ENCODE measurements around the gene ANKRD17. TPM values are rescaled to one million over a fixed set of nuclear protein-coding genes. Genes with fewer than 3 reads are reported as not detected.

Gene ANKRD17
- total and polyA plus RNA-seq, 2 donors (not counting 3 experiments of a cell fraction or from before 2014, with no cell fraction given): 33.3 to 64.4 TPM

DNA sequence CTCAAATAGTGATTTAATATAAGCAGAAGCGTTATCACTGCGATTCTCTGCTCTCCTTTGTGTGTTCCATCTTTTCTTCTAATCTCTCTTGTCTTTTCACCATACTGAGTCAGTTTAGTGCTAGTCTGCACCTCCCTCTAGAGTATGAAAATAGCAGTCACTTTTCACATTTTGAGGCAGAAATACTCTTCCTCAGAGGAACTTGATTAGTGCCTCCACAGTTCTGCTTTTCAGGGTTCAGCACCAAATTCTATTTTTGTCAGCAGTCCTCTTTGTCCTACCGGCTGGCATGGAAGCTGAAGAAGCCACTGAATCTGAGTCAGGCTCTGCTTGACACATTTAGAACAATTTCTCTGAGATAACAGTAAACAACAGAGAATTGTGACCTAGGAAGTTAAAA is 49.7 kb upstream of the ANKRD17 start:
- Histone ChIP-seq H3K9me3 (replicated peaks; ENCODE audit: control insufficient read depth, insufficient read depth, low read length) (no peaks in the 10 kb centered on the region), H4K20me1 (replicated peaks; ENCODE audit: control insufficient read depth, extremely low read depth, insufficient read depth, low read length) (no peaks in the 10 kb centered on the region), H3K4me1 (ENCODE audit: control insufficient read depth, extremely low read depth, insufficient read depth, low read length) (peaks cover 2% of the 10 kb centered on the region), H3K79me2 (ENCODE audit: control insufficient read depth, insufficient read depth, low read length) (no peaks in the 10 kb centered on the region), H2AFZ (ENCODE audit: low read depth, low read length) (no peak overlapping the region), H3K27ac (ENCODE audit: insufficient read depth, low read depth, low read length) (no peak overlapping the region), H3K36me3 (ENCODE audit: control insufficient read depth in 2 of 2, extremely low read depth in 1 of 2, insufficient read depth in 2 of 2, low read length in 2 of 2) (no peaks in the 10 kb centered on the region), H3K4me2 (ENCODE audit: insufficient read depth, low read length) (no peak overlapping the region), H3K27me3 (ENCODE audit: control insufficient read depth in 2 of 2, insufficient read depth in 2 of 2, low read length in 2 of 2) (peaks cover 0 to 2% of the 10 kb centered on the region in 2 experiments), H3K9ac (replicated peaks; ENCODE audit: extremely low read depth, insufficient read depth, low read length) (no peak overlapping the region), H3K4me3 (replicated peaks in 1 of 3; ENCODE audit: insufficient read depth in 1 of 3, low read depth in 1 of 3, low read length in 3 of 3) (no peak overlapping the region), H3K9me1 (replicated peaks; ENCODE audit: control insufficient read depth, extremely low read depth, insufficient read depth, low read length) (no peaks in the 10 kb centered on the region)
- ChIA-PET POLR2A (no interaction called here), CTCF (interaction anchor here (1.7 to 2.8 kb wide), 3 partner anchors 138 to 826 kb away, joined by 5 to 12 read pairs (median 6); no protein-coding TSS in a partner anchor)
- dilution Hi-C loops (cut with MboI; ENCODE audit: extremely low pct_ligation_motif_present, low sequenced_read_pairs): no loop called here
- intact Hi-C loops (cut with micrococcal nuclease): no loop called here
- FAIRE-seq: no peak
- TF ChIP-seq POLR2AphosphoS5 (IDR thresholded peaks at IDR 0.05; ENCODE audit: insufficient read depth, low read depth, low read length) (no peak), JUN (IDR thresholded peaks at IDR 0.05; ENCODE audit: borderline replicate concordance, insufficient read depth, insufficient read length, low read depth) (no peak), POLR2A (IDR thresholded peaks at IDR 0.05; ENCODE audit: low read depth, low read length) (no peak), GATA2 (IDR thresholded peaks at IDR 0.05; ENCODE audit: insufficient read depth, insufficient read length, low read depth, low read length) (no peak), EZH2 (IDR thresholded peaks at IDR 0.05; ENCODE audit: borderline replicate concordance, low read depth, low read length, severe bottlenecking) (no peak), FOS (IDR thresholded peaks at IDR 0.05; ENCODE audit: borderline replicate concordance, insufficient read depth, low read length) (no peak), MYC (IDR thresholded peaks at IDR 0.05; ENCODE audit: low read depth, low read length) (no peak)
- TF ChIP-seq, protein P1, sequence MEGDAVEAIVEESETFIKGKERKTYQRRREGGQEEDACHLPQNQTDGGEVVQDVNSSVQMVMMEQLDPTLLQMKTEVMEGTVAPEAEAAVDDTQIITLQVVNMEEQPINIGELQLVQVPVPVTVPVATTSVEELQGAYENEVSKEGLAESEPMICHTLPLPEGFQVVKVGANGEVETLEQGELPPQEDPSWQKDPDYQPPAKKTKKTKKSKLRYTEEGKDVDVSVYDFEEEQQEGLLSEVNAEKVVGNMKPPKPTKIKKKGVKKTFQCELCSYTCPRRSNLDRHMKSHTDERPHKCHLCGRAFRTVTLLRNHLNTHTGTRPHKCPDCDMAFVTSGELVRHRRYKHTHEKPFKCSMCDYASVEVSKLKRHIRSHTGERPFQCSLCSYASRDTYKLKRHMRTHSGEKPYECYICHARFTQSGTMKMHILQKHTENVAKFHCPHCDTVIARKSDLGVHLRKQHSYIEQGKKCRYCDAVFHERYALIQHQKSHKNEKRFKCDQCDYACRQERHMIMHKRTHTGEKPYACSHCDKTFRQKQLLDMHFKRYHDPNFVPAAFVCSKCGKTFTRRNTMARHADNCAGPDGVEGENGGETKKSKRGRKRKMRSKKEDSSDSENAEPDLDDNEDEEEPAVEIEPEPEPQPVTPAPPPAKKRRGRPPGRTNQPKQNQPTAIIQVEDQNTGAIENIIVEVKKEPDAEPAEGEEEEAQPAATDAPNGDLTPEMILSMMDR (IDR thresholded peaks at IDR 0.05; ENCODE audit: extremely low read depth in 1 of 2, insufficient read depth in 1 of 2, low read depth in 1 of 2, low read length in 2 of 2): no peak
- TF ChIP-seq, protein P2, sequence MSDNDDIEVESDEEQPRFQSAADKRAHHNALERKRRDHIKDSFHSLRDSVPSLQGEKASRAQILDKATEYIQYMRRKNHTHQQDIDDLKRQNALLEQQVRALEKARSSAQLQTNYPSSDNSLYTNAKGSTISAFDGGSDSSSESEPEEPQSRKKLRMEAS (IDR thresholded peaks at IDR 0.05; ENCODE audit: insufficient read depth, insufficient read length): no peak
- BruUV-seq (replicated peaks): no TSS peak
- DNase-seq (ENCODE audit: low read depth, low spot score): peak; percentile 20
